Stimulated activated CD4-positive, alpha-beta T cell treated with anti-CD3 and anti-CD28 coated beads, Interleukin-12 subunit alpha, Interleukin-12 subunit beta, amount 100 ng/mL, for 4 hours (primary cell): Measurements from ENCODE around the gene MUCL3.
"Not testable (repeated sequence)": the region's sequence is repeated elsewhere in the genome, so short reads cannot be mapped to it uniquely, and the experiment has no call there.

ENCODE experiments used
- DNase-seq: peaks from one replicate; pipeline ENCODE4 v3.0.0-alpha.2; 2020

The MUCL3 gene

DNA sequence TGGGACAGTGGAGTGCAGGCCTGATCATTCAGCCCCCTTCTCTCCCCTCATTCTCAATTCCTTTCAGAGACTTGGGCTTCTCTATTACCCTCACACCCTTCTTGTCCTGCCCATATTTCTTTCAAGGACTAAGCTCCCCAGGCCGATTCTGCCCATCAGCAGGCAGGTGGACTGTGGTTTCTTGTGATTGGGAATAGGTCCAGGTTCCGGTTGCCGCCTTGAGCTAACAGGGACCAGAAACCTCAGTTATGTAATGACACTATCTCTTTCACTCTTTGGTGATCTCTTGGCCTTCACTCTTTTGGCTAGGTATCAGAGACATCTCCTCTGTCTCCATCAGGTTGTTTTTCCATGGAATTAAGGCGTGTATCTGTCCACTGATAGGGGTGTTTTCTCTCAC lies 6.5 kb downstream of the MUCL3 start:
- DNase-seq: no peak

DNA sequence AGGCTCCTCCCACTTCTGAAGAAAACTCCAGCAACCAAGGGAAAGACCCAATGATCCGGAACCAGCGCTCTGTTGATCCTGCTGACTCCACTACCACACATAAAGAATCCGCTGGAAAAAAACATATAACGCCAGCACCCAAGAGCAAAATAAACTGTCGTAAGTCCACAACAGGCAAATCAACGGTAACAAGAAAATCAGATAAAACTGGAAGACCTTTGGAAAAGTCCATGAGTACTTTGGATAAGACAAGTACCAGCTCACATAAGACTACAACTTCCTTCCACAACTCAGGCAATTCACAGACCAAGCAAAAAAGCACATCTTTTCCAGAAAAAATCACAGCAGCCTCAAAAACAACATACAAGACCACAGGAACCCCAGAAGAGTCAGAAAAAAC lies 8.0 kb downstream of the MUCL3 start:
- no peak for DNase-seq

DNA sequence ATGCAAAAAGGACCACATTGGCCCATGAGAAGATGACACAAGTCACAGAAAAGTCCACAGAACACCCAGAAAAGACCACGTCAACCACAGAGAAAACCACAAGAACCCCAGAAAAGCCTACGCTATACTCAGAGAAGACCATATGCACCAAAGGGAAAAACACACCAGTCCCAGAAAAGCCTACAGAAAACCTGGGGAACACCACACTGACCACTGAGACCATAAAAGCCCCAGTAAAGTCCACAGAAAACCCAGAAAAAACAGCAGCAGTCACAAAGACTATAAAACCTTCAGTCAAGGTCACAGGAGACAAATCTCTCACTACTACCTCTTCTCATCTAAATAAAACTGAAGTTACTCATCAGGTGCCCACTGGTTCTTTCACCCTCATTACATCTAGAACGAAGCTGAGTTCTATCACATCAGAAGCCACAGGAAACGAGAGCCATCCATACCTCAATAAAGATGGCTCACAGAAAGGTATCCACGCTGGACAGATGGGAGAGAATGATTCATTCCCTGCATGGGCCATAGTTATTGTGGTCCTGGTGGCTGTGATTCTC lies 11.2 kb downstream of the MUCL3 start:
- DNase-seq: no peak

DNA sequence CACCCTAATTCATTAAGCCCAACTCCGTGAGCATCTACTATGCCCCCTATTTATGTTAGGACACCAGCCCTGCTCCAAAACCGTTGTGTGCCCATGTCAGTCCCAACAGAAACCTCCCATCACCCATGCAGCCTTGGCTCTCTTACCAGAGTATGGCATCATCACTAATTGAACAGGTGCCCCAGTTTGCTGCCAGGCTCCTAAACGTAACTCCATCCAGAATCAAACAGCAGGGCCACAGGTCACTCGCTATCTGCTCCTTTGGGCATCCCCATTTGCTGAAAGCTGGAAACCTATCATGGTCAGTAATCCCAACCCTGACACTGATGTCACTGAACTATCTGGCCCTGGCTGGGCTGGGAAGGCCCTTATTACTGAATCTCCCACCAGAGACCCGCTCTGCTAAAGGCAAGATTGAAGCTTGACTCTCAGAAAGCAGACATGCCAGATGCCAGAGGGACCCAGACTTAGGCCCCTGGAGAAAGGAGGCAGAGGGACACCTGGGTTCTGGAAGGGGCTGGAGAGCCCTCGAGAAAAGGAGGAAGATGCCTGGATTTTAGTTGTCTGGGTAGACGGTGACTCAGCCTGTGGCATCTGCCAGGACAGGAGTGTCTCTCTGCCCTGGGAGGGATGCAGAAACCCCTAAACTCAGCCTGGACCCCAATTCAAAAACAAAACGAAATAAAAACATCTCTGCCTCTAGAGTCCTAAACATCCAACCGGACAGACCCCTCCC lies 14.0 kb downstream of the MUCL3 start:
- no peak for DNase-seq

DNA sequence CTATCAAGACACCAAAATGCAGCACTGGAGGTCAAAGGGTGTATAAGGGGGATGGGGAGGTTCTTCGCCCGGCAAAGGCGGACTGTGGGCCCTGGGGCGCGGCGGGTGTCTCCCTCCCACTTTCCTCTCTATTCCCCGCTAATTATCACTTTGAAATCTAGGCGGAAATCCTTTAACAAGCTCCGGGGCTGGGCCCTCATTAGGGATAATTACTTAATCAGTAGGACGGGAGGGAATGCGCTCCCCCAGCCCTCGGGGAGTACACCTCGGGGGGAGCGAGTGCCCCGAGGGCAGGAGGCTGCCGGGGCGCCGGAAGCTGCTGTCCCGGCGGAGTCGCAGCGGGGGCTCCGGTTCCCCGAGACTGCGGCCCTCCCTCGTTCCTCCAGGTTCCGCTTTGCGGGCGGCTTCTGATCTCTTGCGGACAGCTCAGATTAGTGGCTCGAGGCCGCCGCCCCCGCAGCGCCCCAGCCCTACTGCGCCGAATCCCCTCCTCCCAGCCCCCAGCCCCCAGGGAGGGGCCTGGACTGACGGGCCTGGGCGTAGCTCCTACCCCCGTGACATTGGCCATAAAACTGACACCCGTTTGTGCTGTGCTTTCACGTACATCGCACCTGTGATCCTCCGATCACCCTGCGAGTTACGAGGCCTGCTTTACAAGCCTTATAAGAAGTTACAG lies 14.7 kb downstream of the MUCL3 start:
- DNase-seq: peak; percentile 75

DNA sequence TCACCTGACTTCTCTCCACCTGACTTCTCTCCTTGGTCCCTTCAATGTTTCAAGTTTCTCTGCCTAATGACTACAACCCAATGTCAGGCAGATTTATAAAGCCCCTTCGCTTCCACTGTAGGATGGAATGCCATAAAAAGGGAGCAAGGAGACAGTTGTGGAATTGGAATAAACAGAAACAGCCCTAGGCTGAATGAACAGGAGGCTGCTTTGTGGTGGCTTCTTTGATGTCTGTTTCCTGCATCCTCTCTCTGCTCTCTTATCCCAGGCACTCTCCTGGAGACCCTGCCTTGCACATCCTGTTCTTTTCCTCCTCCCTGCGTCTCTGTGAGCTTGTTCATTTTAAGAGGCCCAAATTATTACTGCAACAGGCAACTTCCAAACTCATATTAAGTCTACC lies 16.9 kb downstream of the MUCL3 start:
- no peak for DNase-seq

DNA sequence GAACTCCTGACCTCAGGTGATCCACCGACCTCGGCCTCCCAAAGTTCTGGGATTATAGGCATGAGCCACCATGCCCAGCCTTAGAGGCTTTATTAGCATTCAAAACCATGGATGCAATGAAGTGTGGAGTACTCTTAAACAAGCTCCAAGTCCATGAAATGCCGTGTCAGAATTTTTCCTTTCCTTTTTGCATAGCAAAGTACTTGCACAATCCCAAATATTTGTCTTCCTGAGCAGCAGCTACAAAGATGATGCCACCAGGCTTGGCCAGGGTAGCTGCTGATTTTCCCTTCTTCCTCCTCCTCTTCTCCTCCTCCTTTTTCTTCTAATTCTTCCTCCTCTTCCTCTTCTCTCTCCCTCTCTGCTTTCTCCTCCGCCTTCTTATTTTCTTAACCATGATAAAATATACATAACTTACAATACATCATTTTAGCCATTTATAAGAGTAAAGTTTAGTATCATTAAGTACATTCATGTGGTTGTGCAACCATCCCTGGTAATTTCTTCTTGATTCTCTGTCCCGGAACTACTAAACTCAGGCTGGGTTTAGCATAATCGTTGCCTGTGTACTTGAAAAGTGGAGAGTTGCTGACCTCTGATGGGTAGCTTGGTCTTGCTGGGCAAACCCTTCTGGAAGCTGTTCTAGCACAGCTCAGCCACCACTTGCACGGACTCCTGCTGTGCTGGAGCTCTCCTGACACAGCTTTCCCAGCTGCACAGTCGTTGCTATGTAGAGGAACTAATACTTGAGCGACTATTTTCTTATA lies 20.3 kb downstream of the MUCL3 start:
- no peak for DNase-seq

DNA sequence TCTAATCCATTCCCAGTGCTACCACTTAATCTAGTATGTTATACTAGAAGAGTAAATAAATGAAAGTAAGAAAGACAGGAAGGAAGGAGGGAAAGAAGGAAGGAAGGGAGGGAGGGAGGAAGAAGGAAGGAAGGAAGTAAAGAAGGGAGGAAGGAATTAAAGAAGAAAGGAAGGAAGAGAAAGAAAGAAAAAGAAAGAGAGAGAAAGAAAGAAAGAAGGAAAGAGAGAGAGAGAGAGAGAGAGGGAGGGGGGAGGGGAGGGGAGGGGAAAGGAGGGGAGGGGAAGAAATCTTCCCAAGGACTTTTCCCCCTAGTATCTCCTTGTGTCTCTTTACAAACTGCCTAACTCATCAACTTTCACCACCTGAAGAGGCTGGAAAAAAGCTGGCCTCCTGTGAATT lies 21.9 kb downstream of the MUCL3 start:
- DNase-seq: no peak

DNA sequence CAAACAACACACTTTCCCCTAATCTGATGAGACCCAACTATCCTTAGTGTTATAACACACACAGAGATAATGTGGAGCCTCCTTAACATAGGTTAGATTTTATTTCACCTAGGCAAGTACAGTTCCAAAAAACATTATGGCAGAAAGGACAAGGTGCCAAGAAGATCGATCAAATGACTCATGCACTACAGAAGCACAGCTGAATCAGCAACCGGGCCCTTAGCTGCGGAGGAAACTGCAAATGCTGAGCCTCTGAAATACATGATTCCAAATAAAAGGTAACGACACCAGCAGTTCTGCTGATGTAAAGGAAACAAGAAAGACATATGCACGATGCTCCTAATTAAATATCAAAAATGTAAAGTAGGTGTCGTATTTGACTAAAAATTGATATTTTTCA lies 22.9 kb downstream of the MUCL3 start:
- DNase-seq: no peak

DNA sequence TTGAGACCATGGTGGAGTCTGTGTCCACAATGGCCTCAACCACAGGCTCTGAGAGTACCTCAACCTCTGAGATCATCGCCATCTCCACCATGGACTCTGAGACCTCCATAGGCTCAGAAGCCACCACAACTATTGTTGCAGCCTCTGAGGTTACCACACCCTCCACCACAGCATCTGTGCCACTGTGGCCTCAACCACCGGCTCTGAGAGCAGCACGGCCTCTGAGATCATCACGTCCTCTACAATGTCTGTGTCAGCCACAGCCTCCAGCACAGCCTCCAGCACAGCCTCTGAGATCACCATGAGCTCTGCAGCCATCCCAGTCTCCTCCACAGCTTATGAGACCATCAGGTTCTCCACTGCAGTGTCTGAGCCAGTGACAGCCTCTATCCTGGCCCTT lies 23.3 kb downstream of the MUCL3 start:
- no peak for DNase-seq

DNA sequence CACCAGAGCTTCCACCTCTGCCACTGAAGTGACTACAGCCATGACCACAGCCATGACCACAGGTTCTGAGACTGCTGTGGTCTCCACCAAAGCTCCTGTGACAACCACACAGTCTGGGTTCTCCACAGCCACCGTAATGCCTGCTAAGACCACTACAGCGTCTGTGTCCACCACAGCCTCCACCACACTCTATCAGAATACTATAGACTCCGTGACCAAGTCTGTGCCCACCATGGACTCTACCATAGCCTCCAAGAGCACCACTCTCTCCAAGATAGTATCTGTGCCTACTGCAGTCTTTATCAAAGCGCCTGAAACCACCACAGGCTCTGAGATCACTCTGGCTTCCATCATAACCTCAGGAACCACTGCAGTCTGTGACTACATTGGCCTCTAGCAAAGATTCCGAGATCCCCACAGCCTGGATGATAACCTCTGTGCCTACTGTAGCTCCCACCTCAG lies 24.4 kb downstream of the MUCL3 start:
- no peak for DNase-seq

DNA sequence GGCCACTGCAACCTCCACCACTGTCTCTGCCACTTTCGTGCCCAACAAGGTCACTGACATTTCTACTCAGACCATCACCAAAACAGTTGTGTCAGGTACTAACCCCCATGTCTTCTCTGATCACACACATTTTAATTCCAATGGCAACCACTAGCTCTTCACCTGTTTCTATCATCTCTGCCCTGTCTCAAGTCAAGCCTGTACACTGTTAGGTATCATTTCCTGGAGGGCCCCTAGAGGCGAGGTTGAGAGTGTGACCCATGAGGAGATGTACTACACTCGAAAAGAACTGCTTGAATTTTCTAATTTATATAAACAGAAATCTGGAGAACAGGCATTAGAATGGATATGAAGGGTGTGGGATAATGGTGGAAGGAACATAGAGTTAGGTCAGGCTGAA lies 25.4 kb downstream of the MUCL3 start:
- no peak for DNase-seq

DNA sequence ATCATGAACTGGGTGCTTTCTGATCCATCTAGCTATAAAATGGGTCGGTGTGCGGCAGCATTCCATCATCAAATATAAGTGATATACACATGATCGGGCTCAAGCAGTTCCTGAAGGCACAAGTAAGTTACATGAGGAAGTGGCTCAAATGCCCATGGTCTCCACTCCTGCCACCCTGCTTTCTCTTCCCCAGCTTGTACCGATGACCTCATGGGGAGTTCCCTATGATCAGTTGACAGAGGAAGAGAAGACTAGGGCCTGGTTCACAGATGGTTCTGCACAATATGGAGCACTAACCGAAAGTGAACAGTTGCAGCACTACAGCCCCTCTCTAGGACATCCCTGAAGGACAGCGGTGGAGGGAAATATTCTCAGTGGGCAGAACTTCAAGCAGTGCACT lies 28.4 kb downstream of the MUCL3 start:
- DNase-seq: not testable (repeated sequence)

DNA sequence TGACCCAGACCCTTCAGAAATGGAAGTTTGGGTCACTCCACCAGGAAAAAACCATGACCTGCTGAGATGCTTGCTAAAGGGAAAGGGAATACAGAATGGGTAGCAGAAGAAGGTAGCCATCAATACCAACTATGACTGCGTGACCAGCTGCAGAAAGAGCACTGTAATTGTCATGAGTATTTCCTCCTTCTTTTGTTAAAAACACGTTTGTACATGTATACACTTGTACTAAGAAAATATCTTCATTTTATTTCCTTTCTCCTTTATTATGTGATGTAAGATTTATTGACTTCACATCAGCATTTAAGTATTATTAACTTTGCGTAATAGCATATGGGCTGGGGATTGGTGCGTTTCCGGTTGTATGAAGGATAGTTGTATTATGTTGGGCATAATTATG lies 30.2 kb downstream of the MUCL3 start:
- DNase-seq: no peak

DNA sequence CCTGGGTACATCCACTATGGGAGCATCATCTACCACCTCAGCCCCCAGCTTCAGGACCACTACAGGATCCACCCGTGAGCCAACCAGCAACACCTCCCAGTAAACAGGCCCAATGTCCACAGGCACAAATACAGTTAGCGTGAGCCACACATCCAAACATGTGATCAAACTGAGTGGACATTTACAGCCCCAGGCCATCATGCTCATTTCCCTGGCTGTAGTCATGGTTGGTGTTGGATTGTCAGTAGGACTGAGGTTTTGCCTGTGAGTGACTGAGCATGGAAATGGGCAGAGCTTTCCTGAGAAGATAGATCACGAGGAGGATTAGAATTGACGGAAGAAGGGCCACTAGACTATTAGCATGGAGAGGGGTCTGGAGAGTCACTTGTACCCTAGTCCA lies 32.0 kb downstream of the MUCL3 start:
- DNase-seq: no peak

DNA sequence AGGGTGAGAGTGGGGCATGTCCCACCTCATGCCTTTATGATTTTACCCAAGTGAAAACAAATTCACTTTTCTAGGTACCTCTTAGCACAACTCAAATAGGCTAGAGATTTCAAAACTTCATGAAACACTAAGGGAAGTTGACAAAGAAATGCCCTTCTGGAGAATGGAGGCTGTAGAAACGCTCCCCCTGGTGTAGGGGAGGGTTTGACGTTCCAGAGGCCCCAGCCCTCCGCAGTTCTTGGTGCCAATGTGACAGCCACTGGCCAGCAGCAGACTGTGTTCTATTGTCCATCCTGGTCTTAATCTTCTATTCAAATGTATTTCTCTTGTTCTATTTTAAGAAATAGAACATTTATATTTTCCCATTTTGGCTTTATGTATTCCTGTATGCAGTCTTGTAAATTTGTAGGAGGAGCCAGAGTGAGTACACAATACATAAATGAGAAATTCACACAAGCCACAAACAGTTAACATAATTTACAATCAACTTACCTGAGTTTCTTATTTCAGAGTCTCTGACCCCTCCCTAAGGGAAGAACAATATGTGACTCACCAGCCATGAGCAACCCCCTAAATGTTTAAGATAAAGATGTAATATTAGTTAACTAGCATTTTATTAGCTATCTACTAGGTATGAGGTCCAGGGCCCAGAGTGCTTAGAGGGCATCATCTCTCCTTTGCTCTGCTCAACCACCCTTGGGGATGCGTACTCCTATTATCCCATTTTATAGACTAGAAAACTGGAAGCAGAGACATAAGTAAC lies 33.9 kb downstream of the MUCL3 start:
- DNase-seq: no peak

DNA sequence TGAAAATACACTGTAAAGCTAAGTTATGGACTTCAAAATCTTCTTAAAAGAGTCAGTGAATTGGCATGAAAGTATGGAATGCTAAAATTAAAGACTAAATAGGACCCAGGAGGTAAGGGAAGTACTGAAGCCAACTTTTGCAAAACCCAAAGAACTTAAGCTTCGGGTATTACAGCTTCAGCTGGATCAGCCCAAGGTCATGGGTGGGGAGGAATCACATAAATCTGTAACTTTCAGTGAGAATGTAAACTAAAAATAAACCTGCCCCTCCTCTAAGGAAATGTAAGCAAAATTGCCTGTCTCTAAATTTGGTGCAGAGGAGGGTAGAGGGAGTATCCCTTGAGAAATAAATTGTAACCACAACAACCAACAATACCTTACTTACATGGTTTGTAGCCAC lies 38.4 kb downstream of the MUCL3 start:
- no peak for DNase-seq

DNA sequence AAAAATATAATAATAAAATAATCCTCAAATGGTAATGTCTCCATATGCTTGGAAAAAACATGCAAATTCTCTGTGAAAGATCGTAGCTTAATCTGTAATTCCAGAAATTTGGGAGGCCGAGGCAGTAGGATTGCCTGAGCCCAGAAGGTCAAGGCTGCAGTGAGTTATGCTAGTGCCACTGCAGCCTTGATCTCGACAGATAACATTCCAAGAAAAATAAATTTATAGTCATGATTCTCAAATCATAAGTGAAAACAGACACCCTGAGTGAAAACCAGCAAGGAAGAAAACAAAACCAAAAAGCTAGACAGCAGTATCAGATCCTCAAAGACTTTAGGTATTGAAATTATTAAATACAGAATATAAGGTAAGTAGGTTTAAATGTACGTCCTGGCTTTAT lies 38.9 kb downstream of the MUCL3 start:
- no peak for DNase-seq

DNA sequence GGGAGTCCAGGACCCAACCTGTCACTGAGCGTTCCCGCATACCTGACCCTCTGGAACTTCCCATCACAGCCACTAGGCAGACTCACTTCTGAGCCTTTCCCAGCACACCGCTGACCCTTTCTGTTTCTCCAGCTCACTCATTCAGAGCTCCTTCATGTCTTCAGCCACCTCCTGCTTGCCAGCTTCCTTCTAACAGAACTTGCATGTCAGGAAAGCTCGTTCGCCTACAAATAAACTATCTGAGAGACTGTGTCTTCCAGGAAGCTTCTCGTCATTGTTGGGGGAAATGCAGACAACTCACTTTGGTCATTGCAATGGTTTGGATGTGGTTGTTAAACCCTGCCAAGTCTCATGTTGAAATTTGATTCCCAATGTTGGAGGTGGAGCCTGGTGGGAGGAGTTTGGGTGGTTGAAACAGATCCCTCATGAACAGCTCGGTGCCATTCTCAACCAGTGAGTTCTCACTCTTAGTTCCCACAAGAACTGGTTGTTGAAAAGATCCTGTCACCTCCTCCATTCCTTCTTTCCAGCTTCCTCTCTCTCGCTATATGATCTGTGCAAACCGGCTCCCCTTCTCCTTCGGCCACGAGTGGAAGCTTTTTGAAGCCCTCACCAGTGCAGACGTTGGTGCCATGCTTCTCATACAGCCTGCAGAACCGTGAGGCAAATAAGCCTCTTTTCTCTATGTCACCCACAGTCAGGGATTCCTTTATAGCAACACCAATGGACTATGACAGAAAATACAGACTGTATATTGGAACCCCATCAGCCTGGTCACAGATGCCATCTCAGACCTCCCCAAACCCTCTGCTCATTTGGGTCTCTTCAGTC lies 41.4 kb downstream of the MUCL3 start:
- DNase-seq: no peak

DNA sequence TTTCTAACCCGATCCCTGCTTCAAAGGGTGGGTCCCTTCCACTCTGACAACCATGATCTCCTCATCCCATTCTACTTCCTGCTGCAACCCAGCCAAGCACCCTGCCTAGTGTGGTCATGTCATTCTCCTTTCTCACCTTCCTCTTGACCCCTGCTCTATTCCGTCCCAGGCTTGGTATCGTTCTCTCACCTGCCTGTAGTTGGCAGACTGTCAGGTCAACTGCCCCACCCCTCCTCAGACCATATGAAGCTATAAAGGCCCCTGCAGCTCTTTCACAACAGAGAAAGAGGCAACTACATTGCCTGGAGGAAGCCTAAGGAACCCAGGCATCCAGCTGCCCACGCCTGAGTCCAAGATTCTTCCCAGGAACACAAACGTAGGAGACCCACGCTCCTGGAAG lies 42.7 kb downstream of the MUCL3 start, which contains the start of gene MUC21:
TSS of gene MUC21 (plus strand) at position 280 of the 400 bp plus-strand sequence. CDS start 241 bp downstream, outside the sequence.
- no peak for DNase-seq

DNA sequence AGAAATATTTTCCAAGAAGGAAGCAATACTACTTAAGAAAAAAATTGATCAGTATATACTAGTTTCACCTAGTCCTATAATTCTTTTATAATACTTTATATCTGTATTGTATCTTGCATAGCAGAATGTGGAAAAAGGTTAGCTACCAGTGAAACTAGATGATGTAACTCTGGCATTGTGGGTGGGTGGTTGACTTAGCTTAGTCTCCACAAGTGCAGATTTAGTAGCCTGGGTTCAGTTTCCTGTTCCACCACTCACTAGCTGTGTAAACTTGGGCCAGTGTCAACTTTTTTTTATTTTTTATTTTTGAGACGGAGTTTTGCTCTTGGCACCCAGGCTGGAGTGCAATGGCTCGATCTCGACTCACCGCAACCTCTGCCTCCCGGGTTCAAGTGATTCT lies 44.7 kb downstream of the MUCL3 start:
- no peak for DNase-seq

DNA sequence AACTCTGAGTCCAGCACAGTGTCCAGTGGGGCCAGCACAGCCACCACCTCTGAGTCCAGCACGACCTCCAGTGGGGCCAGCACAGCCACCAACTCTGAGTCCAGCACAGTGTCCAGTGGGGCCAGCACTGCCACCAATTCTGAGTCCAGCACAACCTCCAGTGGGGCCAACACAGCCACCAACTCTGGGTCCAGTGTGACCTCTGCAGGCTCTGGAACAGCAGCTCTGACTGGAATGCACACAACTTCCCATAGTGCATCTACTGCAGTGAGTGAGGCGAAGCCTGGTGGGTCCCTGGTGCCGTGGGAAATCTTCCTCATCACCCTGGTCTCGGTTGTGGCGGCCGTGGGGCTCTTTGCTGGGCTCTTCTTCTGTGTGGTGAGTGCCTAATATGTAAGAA lies 46.5 kb downstream of the MUCL3 start:
- DNase-seq: no peak
